Subcutaneous adipose tissue (tissue), 4 donors: ENCODE measurements around the gene RAB39B. TPM values are rescaled to one million over a fixed set of nuclear protein-coding genes. Genes with fewer than 3 reads are reported as not detected.

ENCODE experiments used
- small RNA-seq: library from RNA; depleted of rRNA; stranded (forward); fragments of <200 nt; gene quantifications from one replicate; pipeline ENCODE3, GENCODE V24; 2016
- total RNA-seq, 4 donors: library from RNA; depleted of rRNA; stranded (reverse); fragments of >200 nt; gene quantifications; one replicate each; pipeline ENCODE4 v1.1.0, GENCODE V29; 2016
- TF ChIP-seq, protein P1 (sequence below): fragments of 450-650 bp; IDR thresholded peaks from one replicate; pipeline ENCODE4 v1.5.1; 2016; ENCODE audit warnings: low read depth, mild to moderate bottlenecking, control low read depth, antibody characterized with exemption, moderate library complexity

Gene RAB39B
- total RNA-seq, 4 donors from 2014 or later, result 0.49 to 0.51 TPM; not detected in 2

DNA sequence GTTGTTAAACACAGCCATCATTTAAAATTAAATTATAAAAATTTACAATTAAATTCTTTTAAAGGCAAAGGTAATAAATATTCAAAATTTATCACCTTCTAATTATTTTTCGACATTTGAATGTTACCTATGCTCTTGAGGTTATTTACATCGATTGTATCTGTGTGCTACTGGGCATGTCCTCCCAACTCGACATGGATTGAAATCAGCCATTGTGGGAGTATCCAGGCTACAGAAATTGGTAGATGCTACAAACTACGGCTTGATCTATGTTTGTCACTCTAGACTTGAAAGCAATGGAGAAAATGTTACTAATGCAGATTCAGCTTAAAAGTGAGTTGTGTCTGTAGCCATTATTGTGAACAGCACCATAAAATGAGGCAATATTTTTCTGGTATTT, 50.6 kb downstream of the RAB39B start:
- TF ChIP-seq, protein P1, sequence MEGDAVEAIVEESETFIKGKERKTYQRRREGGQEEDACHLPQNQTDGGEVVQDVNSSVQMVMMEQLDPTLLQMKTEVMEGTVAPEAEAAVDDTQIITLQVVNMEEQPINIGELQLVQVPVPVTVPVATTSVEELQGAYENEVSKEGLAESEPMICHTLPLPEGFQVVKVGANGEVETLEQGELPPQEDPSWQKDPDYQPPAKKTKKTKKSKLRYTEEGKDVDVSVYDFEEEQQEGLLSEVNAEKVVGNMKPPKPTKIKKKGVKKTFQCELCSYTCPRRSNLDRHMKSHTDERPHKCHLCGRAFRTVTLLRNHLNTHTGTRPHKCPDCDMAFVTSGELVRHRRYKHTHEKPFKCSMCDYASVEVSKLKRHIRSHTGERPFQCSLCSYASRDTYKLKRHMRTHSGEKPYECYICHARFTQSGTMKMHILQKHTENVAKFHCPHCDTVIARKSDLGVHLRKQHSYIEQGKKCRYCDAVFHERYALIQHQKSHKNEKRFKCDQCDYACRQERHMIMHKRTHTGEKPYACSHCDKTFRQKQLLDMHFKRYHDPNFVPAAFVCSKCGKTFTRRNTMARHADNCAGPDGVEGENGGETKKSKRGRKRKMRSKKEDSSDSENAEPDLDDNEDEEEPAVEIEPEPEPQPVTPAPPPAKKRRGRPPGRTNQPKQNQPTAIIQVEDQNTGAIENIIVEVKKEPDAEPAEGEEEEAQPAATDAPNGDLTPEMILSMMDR, result no peak

DNA sequence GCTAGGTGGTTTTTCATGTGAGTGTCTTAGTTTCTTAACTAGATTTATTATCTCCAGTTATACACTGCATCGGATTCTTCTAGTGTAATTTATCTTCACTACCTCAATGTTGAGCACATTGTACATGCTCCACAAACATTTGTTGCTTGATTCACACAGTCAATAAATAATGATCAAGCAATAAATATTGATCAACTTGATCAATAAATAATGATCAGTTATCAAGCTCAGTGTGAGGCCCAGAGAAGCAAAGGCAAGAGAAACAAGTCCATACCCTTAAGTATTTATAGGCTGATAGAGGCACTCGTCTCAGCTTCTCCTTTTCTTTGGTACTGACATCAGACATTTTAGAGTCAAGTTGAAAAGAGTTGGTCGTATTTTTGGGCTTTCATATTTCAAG, 53.1 kb downstream of the RAB39B start:
- TF ChIP-seq, protein P1, result no peak

Small RNA genes lying within 50 kb of the gene (small RNA-seq; reads per million reads assigned to genes)
- gene AC234781.4, result not detected

Other genes with a start within 250 kb of the RAB39B start
- gene F8, start 241.8 kb downstream of the RAB39B start, total RNA-seq, result 10 to 100 TPM; 21.1 to 56.3 (median 36.5) TPM
- gene FUNDC2, start 237.6 kb downstream of the RAB39B start, total RNA-seq, result 10 to 100 TPM; 46.1 to 83.5 (median 69.6) TPM
- gene CMC4, start 193.4 kb downstream of the RAB39B start, total RNA-seq, result 10 to 100 TPM; 20.3 to 30.8 (median 25.0) TPM
- 1 to 10 TPM; 1.0 to 8.6 (median 2.2) TPM for gene MTCP1, start 193.4 kb downstream of the RAB39B start, total RNA-seq
- gene BRCC3, start 193.0 kb downstream of the RAB39B start, total RNA-seq, result 10 to 100 TPM; 12.8 to 18.7 (median 15.7) TPM
- 10 to 100 TPM; 21.9 to 44.3 (median 26.8) TPM for gene VBP1, start 48.0 kb downstream of the RAB39B start, total RNA-seq
- gene CLIC2, start 70.1 kb upstream of the RAB39B start, total RNA-seq, result 10 to 100 TPM; 21.3 to 32.8 (median 27.9) TPM
- gene F8A2, start 117.6 kb upstream of the RAB39B start, total RNA-seq, result 1 to 10 TPM in 1 of 4 donors, not detected in 3; 2.0 TPM
- gene F8A3, start 194.1 kb upstream of the RAB39B start, total RNA-seq, result 10 to 100 TPM in 2 of 4 donors, 1 to 10 TPM in 2; 4.7 to 37.7 (median 10.2) TPM